K562 (cell line): ENCODE results near the gene ZFAND5. TPM values are rescaled to one million over a fixed set of nuclear protein-coding genes. Genes with fewer than 3 reads are reported as not detected.

Experiments
- ATF1 ChIP-seq, 2 experiments: fragments of 450-650 bp in 1 of 2; IDR thresholded peaks; 2 replicates each; pipeline ENCODE4 v1.6.1; 2016; ENCODE audit warnings: missing compliant biosample characterization in 1 of 2, missing genetic modification characterization in 1 of 2
- BDP1 ChIP-seq: IDR thresholded peaks from 3 replicates; pipeline ENCODE4 v1.6.1; 2011; ENCODE audit not compliant: insufficient read length, insufficient read depth
- CHD2 ChIP-seq: IDR thresholded peaks from 2 replicates; pipeline ENCODE4 v1.6.1; 2011; ENCODE audit warnings: low read depth, low read length
- CLOCK ChIP-seq: fragments of 250-450 bp; sonication (Bioruptor Pico); IDR thresholded peaks from 2 replicates; pipeline ENCODE4 v1.4.0; 2020; ENCODE audit warnings: mild to moderate bottlenecking, moderate library complexity, borderline replicate concordance
- CREB1 ChIP-seq, 2 experiments: sonication (generic) in 1 of 2; formaldehyde crosslinking in 1 of 2; IDR thresholded peaks; 2 replicates each; pipeline versions ENCODE4 v1.6.1 to v1.8.0; 2012 to 2022; ENCODE audit warnings: inconsistent platforms in 1 of 2, mild to moderate bottlenecking in 1 of 2, missing genetic modification reagents in 1 of 2, moderate library complexity in 1 of 2
- CREM ChIP-seq: IDR thresholded peaks from 2 replicates; pipeline ENCODE4 v1.6.1; 2014; ENCODE audit warnings: antibody characterized with exemption, low read depth
- ERF ChIP-seq: fragments of 450-650 bp; formaldehyde crosslinking; IDR thresholded peaks from 2 replicates; pipeline ENCODE4 v1.4.0; 2020; ENCODE audit warnings: mild to moderate bottlenecking, mixed read lengths
- ETS1 ChIP-seq: conservative IDR thresholded peaks from 2 replicates; pipeline ENCODE4 v1.6.1; 2011; ENCODE audit warnings: low read depth, mild to moderate bottlenecking, low read length; ENCODE audit not compliant: control insufficient read depth
- FOXP1 ChIP-seq: sonication (generic); formaldehyde crosslinking; IDR thresholded peaks from 2 replicates; pipeline ENCODE4 v1.8.0; 2022; ENCODE audit warnings: mild to moderate bottlenecking, missing genetic modification reagents
- GABPB1 ChIP-seq: sonication (generic); formaldehyde crosslinking; IDR thresholded peaks from 2 replicates; pipeline ENCODE4 v1.8.0; 2022; ENCODE audit warnings: mild to moderate bottlenecking, missing genetic modification reagents
- HDAC1 ChIP-seq, 2 experiments: fragments of 450-650 bp; IDR thresholded peaks; 2 replicates each; pipeline ENCODE4 v1.6.1; 2016 to 2017; ENCODE audit warnings: inconsistent platforms in 1 of 2, mild to moderate bottlenecking in 1 of 2, moderate library complexity in 1 of 2
- HMGN3 ChIP-seq: IDR thresholded peaks from 2 replicates; pipeline ENCODE4 v1.6.1; 2011; ENCODE audit warnings: borderline replicate concordance, low read depth, mild to moderate bottlenecking, mixed read lengths, low read length; ENCODE audit not compliant: insufficient read length; ENCODE audit errors: extremely low read depth
- NFE2 ChIP-seq: IDR thresholded peaks from 2 replicates; pipeline ENCODE4 v1.6.1; 2014; ENCODE audit warnings: antibody characterized with exemption, low read depth
- NR2C2 ChIP-seq, 2 experiments: fragments of 200-800 bp in 1 of 2; sonication (Bioruptor generic) in 1 of 2; sonication (generic) in 1 of 2; formaldehyde crosslinking in 1 of 2; IDR thresholded peaks; 2 replicates each; pipeline versions ENCODE4 v1.6.1 to v1.8.0; 2016 to 2022; ENCODE audit warnings: mild to moderate bottlenecking in 1 of 2, missing compliant biosample characterization in 1 of 2, missing genetic modification characterization in 1 of 2, missing genetic modification reagents in 1 of 2
- PML ChIP-seq: IDR thresholded peaks from 2 replicates; pipeline ENCODE4 v1.6.1; 2012; ENCODE audit warnings: low read length, inconsistent platforms
- POLR2B ChIP-seq: fragments of 450-650 bp; IDR thresholded peaks from 2 replicates; pipeline ENCODE4 v1.6.1; 2018; ENCODE audit warnings: low read depth; ENCODE audit not compliant: partially characterized antibody
- RAD21 ChIP-seq, 2 experiments: fragments of 250-450 bp in 1 of 2; fragments of 450-650 bp in 1 of 2; sonication (Bioruptor Pico) in 1 of 2; formaldehyde crosslinking in 1 of 2; IDR thresholded peaks in 1 of 2; conservative IDR thresholded peaks in 1 of 2; 2 replicates each; pipeline versions ENCODE4 v1.4.0 to v1.8.0; 2020 to 2022; ENCODE audit warnings: mild to moderate bottlenecking in 2 of 2, moderate library complexity in 1 of 2
- RBBP5 ChIP-seq: fragments of 200-600 bp; sonication (generic); IDR thresholded peaks from 2 replicates; pipeline ENCODE4 v1.6.1; 2012; ENCODE audit warnings: borderline replicate concordance, mild to moderate bottlenecking, low read length, control low read depth, inconsistent platforms; ENCODE audit not compliant: insufficient read depth, poor library complexity, severe bottlenecking
- TAF9B ChIP-seq: fragments of 450-650 bp; IDR thresholded peaks from 2 replicates; pipeline ENCODE4 v1.6.1; 2018; ENCODE audit warnings: mild to moderate bottlenecking; ENCODE audit not compliant: partially characterized antibody
- ZNF551 ChIP-seq: fragments of 250-450 bp; sonication (Bioruptor Pico); IDR thresholded peaks from 2 replicates; pipeline ENCODE4 v1.5.0; 2021; ENCODE audit warnings: mild to moderate bottlenecking, moderate library complexity
- polyA plus RNA-seq, 8 experiments: library from polyadenylated mRNA; depleted of rRNA in 4 of 8; stranded (reverse) in 5 of 8; unstranded in 3 of 8; fragments of >200 nt; fragmentation: Nextera tagmentation in 2 of 8; fragmentation: Illumina TruSeq in 1 of 8; extraction: Ambion mirVana in 2 of 8; extraction: Trizol in 1 of 8; gene quantifications; 2 replicates each; pipeline versions ENCODE4 v1.2.1 to v1.2.3, GENCODE V29; 2011 to 2014; ENCODE audit warnings: inconsistent platforms in 1 of 8, missing spikeins in 1 of 8
- total RNA-seq, 7 experiments: library from RNA; depleted of rRNA in 6 of 7; stranded (reverse); fragments of >200 nt in 6 of 7; fragmentation: Illumina TruSeq in 2 of 7; extraction: Trizol in 2 of 7; gene quantifications; 2 replicates each; pipeline versions ENCODE4 v1.2.1 to v1.2.3, GENCODE V29; 2011 to 2021; ENCODE audit warnings: low replicate concordance in 1 of 7
- TF ChIP-seq, protein P1 (sequence below): fragments of 250-450 bp; sonication (Bioruptor Pico); IDR thresholded peaks from 2 replicates; pipeline ENCODE4 v1.4.0; 2020; ENCODE audit warnings: borderline replicate concordance

Gene ZFAND5
- total and polyA plus RNA-seq, 9 of the 15 experiments (the other 6 are each of a cell fraction or from before 2014, with no cell fraction given): 12.7 to 64.2 (median 34.5) TPM

DNA sequence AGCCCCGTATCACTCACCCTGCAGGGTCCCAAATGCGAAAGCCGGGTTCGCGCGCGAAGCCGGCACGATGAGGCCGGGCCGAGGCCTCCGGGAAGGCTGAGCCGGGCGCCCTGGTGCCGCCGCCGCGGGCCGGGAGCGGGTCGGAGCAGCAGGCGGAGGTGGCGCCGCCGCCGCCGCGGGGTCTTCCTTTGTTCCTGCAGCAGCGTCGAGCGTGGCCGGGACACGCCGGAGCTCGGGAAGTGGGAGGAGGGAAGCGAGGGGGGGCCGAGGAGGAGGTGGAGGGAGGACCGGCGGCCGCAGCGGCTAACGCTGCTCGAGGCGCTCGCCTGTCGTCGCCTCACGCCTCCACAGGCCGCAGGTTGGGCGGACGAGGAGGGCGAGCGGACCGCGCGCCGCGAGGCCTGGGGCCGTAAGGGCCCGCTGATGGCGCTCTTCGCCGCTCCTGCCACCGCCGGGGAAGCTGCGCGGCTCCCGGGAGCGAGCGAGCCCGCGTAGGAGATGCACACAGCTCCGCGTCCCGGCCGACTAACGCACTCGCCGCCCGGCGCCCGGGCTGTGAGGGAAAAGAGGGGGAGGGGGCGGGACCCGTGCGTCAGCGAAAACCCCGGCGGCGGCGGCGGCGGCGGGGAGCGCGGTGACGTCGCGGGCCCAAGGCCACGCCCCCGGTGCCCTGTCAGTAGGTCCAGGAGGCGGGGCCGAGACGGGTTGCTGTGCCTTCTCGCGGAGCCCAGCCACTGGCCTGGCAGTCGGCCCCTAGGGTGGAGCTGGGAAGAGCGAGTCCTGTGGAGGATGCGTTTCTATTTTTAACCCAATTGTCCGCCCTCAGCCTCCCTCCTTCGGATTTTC, at the start of gene ZFAND5 (continued):
- TF ChIP-seq ETS1: 0 out of 2 replicates have a peak, but pooled peaks have one; percentile 67
- TF ChIP-seq CREB1 (IDR thresholded peaks at IDR 0.05): peak; percentile 68
- TF ChIP-seq CREB1 (CRISPR knock-in tag; IDR thresholded peaks at IDR 0.05): peak; percentile 79
- peak; percentile 33 for TF ChIP-seq CHD2
- TF ChIP-seq HDAC1 (IDR thresholded peaks at IDR 0.05): 0 out of 4 replicates have a peak, but pooled peaks of 1 of the 2 experiments have one; percentile 13
- TF ChIP-seq PML: peak; percentile 81
- TF ChIP-seq ERF: 0 out of 2 replicates have a peak, but pooled peaks have one; percentile 45
- peak; percentile 49 for TF ChIP-seq RBBP5
- TF ChIP-seq ATF1 (CRISPR knock-in tag; IDR thresholded peaks at IDR 0.05): no peak
- TF ChIP-seq ATF1 (tag; IDR thresholded peaks at IDR 0.05): peak; percentile 88
- TF ChIP-seq CLOCK: no peak
- TF ChIP-seq NR2C2 (CRISPR knock-in tag; IDR thresholded peaks at IDR 0.05): peak; percentile 43; the same call in 1 of the 2 replicates
- TF ChIP-seq NR2C2 (tag; IDR thresholded peaks at IDR 0.05): no peak
- TF ChIP-seq, protein P1, sequence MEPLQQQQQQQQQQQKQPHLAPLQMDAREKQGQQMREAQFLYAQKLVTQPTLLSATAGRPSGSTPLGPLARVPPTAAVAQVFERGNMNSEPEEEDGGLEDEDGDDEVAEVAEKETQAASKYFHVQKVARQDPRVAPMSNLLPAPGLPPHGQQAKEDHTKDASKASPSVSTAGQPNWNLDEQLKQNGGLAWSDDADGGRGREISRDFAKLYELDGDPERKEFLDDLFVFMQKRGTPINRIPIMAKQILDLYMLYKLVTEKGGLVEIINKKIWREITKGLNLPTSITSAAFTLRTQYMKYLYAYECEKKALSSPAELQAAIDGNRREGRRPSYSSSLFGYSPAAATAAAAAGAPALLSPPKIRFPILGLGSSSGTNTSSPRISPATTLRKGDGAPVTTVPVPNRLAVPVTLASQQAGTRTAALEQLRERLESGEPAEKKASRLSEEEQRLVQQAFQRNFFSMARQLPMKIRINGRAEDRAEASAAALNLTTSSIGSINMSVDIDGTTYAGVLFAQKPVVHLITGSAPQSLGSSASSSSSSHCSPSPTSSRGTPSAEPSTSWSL (CRISPR knock-in tag): 0 out of 2 replicates have a peak, but pooled peaks have one; percentile 46
- peak; percentile 89 for TF ChIP-seq POLR2B
- peak; percentile 67 for TF ChIP-seq GABPB1 (CRISPR knock-in tag)
- peak in 1 of 2 experiments; percentile 29; a peak in 1 of 4 replicates for TF ChIP-seq RAD21 (CRISPR knock-in tag; conservative IDR thresholded peaks at IDR 0.05 in 1 of 2, IDR thresholded peaks at IDR 0.05 in 1 of 2)
- peak; percentile 82 for TF ChIP-seq NFE2
- TF ChIP-seq HMGN3: peak; percentile 42
- TF ChIP-seq ZNF551 (CRISPR knock-in tag): no peak
- no peak for TF ChIP-seq BDP1
- peak; percentile 14 for TF ChIP-seq TAF9B
- peak; percentile 80 for TF ChIP-seq CREM
- TF ChIP-seq FOXP1 (CRISPR knock-in tag): no peak
